Suppressor macrophage (primary cell): ENCODE measurements around the gene CA10.

Source experiments
- DNase-seq, 4 experiments: peaks; one replicate each; pipeline ENCODE4 v3.0.0-alpha.2; 2020 to 2022
- total RNA-seq, 17 experiments: gene quantifications; one replicate each; lab custom pipeline; 2026; ENCODE audit warnings: mixed read lengths in 6 of 17, inconsistent platforms in 3 of 17; lab: John Stamatoyannopoulos, UW

Gene CA10
- total RNA-seq, result 0 to 3.1 (median 0) reads per million in 17 experiments

GRCh38 chr17:52158450-52159042, at the start of gene CA10:
Gene CA10 (minus strand): TSS chr17:52158714.
- DNase-seq, result no peak

- no peak for DNase-seq
These were observed 49.3 kb upstream of the CA10 start for GRCh38 chr17:52207796-52208195.

GRCh38 chr17:52202520-52203080, 44.1 kb upstream of the CA10 start:
- no peak for DNase-seq

- no peak for DNase-seq
These were observed 43.4 kb upstream of the CA10 start for GRCh38 chr17:52201767-52202519.

GRCh38 chr17:52191491-52191890, 33.0 kb upstream of the CA10 start:
- no peak for DNase-seq

- no peak for DNase-seq
These were observed 23.3 kb upstream of the CA10 start for GRCh38 chr17:52181782-52182181.

GRCh38 chr17:52178012-52178411, 19.5 kb upstream of the CA10 start:
- peak in 1 of 4 experiments; percentile 34 for DNase-seq

- DNase-seq, result peak; percentile 3 to 14 (median 6)
These were observed 12.6 kb upstream of the CA10 start for GRCh38 chr17:52170963-52171572.

- no peak for DNase-seq
These were observed 1.6 kb upstream of the CA10 start for GRCh38 chr17:52160136-52160567.

GRCh38 chr17:52159246-52160135, 977 bp upstream of the CA10 start:
- DNase-seq, result no peak

- no peak for DNase-seq
These were observed 688 bp downstream of the CA10 start for GRCh38 chr17:52157603-52158449.

GRCh38 chr17:52156576-52157570, 1.6 kb downstream of the CA10 start:
- no peak for DNase-seq

- DNase-seq, result no peak
These were observed 3.2 kb downstream of the CA10 start for GRCh38 chr17:52155301-52155700.

- no peak for DNase-seq
These were observed 4.0 kb downstream of the CA10 start for GRCh38 chr17:52154466-52154865.

GRCh38 chr17:52150935-52151334, 7.6 kb downstream of the CA10 start:
- DNase-seq, result no peak

- DNase-seq, result no peak
These were observed 8.9 kb downstream of the CA10 start for GRCh38 chr17:52149626-52150025.

- DNase-seq, result no peak
These were observed 9.6 kb downstream of the CA10 start for GRCh38 chr17:52148969-52149351.

GRCh38 chr17:52148288-52148968, 10.1 kb downstream of the CA10 start:
- no peak for DNase-seq

- DNase-seq, result peak in 1 of 4 experiments; percentile 1
These were observed 10.6 kb downstream of the CA10 start for GRCh38 chr17:52147872-52148271.

- DNase-seq, result no peak
These were observed 11.1 kb downstream of the CA10 start for GRCh38 chr17:52147431-52147830.
